ENCODE results near the gene UROC1.

DNA sequence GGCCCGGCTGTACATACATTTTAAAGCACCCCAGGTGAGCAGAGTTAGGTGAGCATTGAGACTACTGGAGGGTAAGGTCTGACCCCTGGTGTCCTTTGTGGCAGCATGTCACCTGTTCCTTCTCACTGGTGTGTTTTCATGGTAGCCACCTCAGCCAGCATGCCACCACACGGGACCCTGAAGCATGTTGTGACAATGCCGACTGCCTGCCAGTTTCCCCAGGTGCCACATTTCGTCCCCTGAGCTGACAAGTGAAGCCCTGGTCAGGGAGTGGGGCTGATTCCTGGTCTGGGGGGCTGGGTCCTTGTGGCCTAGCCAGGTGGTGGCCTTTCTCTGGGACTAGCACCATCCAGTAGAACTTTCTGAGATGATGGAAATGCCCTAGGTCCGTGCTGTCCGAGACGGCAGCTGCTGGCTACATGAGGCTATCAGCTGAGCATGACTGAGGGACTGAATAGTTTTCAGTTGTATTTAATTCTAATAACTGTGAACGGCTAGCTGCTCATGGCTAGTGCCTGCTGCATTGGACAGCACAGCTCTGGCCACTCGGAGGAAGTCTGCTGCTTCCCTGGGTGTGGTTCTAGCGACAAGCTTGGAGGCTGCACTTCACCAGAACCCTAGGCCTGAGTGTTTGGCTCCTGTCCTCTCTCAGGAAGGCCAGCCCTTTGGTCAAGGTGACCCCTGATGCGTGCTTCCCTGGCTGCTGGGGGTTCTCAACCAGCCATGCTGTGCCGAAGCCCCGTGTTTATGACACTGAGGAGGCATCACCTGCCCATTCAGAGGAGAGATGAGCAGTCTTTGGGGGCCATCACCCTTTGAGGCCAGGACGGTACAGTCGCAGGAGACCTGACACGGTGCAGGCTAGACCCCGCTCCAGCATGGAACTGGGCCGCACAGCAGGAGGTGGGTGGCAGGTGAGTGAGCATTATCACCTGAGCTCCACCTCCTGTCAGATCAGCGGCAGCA lies 37.3 kb upstream of the UROC1 start:
- TF ChIP-seq CTCF (conservative IDR thresholded peaks at IDR 0.05) (no peak), EZH2 (IDR thresholded peaks at IDR 0.05; ENCODE audit: low read depth) (no peak)

Measured in PC-9 (cell line).